GM12875 (cell line): ENCODE data around the gene GRHL3.

ENCODE experiments used
- H3K4me3 ChIP-seq: one replicate; pipeline ENCODE4 v1.5.1; 2011; ENCODE audit warnings: low read depth, low read length, control low read depth
- TF ChIP-seq, protein P1 (sequence below): IDR thresholded peaks from 2 replicates; pipeline ENCODE4 v1.5.1; 2011; ENCODE audit warnings: low read depth, mild to moderate bottlenecking, control low read depth, inconsistent platforms, low read length, moderate library complexity, borderline replicate concordance; ENCODE audit not compliant: insufficient read depth

Gene GRHL3

DNA sequence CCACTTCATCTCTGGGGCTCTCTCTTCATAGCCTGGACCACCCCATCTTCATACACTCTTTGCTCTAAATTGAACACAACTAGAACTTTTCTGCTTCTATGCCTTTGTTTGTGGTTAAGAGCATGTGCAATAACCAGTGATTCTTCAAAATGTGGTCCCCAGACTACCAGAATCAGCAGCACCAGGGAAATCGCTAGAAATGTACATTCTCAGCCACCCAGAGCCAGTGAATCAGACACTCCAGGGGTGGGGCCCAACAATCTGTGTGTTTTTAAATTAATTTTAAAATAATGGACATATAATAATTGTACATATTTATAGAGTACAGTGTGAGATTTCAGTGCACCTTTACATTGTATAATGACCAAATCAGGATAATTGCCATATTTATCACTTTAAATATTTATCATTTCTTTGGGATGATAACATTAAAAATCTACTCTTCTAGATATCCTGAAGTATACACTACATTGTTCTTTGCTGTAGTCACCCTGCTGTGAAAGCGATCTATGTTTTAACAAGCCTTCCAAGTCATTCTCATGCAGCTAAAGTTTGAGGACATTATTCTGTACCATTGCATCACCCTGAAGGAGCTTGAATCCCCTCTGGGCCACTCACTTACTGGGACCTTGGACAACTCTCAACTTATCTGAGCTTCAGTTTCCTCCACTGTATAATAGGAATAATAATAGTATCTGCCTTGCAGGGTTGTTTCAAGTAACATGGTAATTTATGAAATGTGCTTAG lies 10.8 kb downstream of the GRHL3 start:
- TF ChIP-seq, protein P1, sequence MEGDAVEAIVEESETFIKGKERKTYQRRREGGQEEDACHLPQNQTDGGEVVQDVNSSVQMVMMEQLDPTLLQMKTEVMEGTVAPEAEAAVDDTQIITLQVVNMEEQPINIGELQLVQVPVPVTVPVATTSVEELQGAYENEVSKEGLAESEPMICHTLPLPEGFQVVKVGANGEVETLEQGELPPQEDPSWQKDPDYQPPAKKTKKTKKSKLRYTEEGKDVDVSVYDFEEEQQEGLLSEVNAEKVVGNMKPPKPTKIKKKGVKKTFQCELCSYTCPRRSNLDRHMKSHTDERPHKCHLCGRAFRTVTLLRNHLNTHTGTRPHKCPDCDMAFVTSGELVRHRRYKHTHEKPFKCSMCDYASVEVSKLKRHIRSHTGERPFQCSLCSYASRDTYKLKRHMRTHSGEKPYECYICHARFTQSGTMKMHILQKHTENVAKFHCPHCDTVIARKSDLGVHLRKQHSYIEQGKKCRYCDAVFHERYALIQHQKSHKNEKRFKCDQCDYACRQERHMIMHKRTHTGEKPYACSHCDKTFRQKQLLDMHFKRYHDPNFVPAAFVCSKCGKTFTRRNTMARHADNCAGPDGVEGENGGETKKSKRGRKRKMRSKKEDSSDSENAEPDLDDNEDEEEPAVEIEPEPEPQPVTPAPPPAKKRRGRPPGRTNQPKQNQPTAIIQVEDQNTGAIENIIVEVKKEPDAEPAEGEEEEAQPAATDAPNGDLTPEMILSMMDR: no peak
- no peak overlapping the region for H3K4me3 ChIP-seq

DNA sequence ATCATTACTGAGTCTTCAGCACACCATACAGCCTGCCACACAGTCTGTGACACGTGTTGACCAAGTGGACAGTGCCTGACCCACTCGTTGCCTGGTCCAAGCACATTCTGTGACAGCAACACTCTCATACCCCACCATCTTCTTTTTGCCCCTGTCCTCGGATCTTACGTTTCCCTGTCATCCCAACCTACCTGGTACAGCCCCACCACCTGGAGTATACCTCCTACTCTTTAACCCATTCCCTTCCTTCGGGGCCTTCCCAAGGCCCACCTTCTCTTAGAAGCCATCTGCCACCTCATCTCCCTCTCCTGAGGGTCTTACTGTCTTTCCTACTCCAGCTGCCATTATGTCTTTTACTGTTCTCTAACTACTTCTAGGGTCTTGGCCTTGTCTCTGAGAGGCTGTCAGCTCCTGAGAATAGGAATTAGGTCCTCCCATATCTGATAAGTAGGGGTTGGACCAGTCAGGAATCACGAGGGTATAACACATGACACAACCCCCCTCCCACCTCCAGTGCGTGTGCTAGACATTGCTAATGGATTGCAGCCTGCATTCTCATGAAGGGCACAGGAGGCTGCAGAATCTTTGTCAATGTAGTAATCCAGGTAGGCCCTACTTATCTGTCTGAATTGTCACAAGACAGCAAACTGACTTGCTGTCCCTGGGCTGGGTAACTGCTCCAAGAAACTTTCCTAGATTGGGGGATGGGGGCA lies 13.0 kb downstream of the GRHL3 start:
- no peak overlapping the region for H3K4me3 ChIP-seq
- TF ChIP-seq, protein P1: no peak

DNA sequence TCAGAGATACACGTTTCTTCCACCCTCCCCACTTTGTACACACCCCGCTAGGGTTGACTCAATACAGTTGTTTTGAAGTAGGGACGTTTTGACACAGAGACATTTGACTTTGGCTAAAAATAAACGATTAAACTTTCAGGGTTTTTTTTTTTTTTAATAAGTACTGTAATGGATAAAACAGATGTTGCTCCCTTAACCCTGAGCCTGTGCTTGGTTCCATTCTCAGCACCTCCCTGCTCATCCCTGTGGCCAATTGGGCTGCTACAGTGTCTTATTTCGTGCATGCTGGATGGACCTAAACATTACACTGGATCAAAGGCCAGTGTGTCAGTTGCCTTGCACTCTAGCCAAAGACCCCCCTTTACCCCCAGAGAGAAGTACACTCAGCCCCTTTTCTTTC lies 16.9 kb downstream of the GRHL3 start:
- TF ChIP-seq, protein P1: no peak
- no peak overlapping the region for H3K4me3 ChIP-seq

DNA sequence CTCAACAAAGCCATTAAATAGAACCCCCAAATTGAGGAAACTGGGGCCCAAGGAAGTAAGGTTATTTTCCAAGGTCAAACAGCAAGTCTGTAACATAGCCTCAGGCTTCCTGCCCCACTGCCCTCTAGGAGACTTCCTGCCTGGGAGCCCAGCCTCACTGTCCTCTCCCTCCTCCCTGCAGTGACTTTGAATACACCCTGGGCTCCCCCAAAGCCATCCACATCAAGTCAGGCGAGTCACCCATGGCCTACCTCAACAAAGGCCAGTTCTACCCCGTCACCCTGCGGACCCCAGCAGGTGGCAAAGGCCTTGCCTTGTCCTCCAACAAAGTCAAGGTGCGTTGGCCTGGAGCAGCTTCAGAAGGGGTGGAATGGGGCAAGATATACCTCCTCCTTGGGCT lies 18.3 kb downstream of the GRHL3 start:
- TF ChIP-seq, protein P1: no peak
- H3K4me3 ChIP-seq: no peak overlapping the region

DNA sequence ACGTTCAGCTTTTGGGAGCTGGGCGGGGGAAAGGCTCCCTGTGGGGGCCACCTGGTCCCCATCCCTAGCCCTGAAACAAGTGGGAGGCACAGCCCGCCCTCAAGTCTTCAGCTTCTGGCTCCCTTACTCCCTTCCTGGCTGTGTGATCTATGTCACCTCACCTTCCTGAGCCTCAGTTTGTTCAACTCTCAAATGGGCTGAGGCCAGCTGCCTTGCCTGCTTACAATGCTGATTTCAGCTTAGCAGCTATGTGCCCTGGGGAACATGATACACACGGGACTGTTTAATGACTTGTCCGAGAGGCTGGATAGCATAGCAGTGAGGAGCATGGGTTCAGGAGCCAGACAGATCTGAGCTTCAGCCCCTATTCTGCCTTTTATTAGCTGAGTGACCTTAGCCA lies 19.3 kb downstream of the GRHL3 start:
- TF ChIP-seq, protein P1: no peak
- no peak overlapping the region for H3K4me3 ChIP-seq

DNA sequence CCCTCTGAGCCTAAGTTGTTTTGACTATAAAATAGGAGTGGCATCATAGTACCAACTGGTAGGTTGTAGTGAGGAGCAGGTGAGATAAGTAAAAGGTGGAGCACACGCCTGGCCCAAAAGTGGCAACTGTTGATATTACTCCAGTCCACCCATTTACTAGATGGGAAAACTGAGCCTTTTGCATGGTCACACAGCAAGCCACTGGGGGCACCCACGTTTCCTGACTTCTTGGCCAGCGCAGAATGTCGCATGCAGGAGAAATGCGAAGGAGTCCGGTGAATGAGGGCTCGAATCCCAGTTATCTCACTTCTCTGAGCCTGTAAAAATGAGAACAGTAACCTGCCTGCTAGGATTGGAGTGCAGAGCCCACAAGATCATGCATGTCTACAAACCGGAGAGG lies 20.8 kb downstream of the GRHL3 start:
- TF ChIP-seq, protein P1: no peak

DNA sequence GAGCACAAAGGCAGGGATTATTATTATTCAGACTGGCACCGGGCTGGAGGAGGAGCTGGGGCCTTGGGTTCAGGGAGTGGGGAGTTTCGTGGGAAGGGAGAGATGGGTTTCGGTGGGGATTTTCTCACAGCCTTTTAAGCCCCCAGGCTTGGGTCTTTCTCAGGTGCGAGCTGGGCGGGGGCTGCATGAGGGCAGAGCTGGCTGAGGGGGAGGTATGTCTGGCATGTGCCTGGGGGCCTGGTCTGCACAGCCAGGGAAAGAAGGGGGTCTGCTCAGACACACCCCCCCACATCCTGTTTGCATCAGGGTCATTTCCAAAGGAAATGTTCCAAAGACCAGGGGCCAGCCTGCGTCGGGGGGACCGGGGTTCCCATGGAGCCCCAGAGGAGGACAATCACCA lies 21.6 kb downstream of the GRHL3 start:
- TF ChIP-seq, protein P1: no peak
- H3K4me3 ChIP-seq: no peak overlapping the region

More for the DNA sequence above, 20.8 kb downstream of the GRHL3 start:
- no peak overlapping the region for H3K4me3 ChIP-seq
